Vagina (tissue), 2 donors: ENCODE data around the gene SPATS2. TPM values are rescaled to one million over a fixed set of nuclear protein-coding genes. Genes with fewer than 3 reads are reported as not detected.
"Not testable (repeated sequence)": the region's sequence is repeated elsewhere in the genome, so short reads cannot be mapped to it uniquely, and the experiment has no call there.

Experiments used
- DNase-seq, 2 donors: peaks; one replicate each; pipeline ENCODE4 v3.0.0-alpha.2; 2017; ENCODE audit errors: extremely low spot score in 2 of 2
- H3K27ac ChIP-seq: fragments of 200-600 bp; sonication (generic); one replicate; pipeline ENCODE4 v1.5.1; 2019
- H3K27me3 ChIP-seq: fragments of 200-600 bp; sonication (generic); one replicate; pipeline ENCODE4 v1.5.1; 2019
- H3K36me3 ChIP-seq, 2 donors: fragments of 200-600 bp; sonication (generic); one replicate each; pipeline ENCODE4 v1.5.1; 2017 to 2019
- H3K4me1 ChIP-seq: fragments of 200-600 bp; sonication (generic); one replicate; pipeline ENCODE4 v1.5.1; 2019
- H3K4me3 ChIP-seq, 2 donors: fragments of 200-600 bp; sonication (generic); 1 replicate in 1 of 2; 2 replicates in 1 of 2; pipeline ENCODE4 v1.5.1; 2016 to 2019
- H3K9me3 ChIP-seq: fragments of 200-600 bp; sonication (generic); one replicate; pipeline ENCODE4 v1.5.1; 2019
- POLR2A ChIP-seq, 2 donors: fragments of 450-650 bp; IDR thresholded peaks; one replicate each; pipeline ENCODE4 v1.6.1; 2017; ENCODE audit warnings: antibody characterized with exemption in 2 of 2, mild to moderate bottlenecking in 2 of 2, moderate library complexity in 2 of 2
- POLR2AphosphoS5 ChIP-seq, 2 donors: sonication (generic); formaldehyde crosslinking; IDR thresholded peaks; one replicate each; pipeline ENCODE4 v1.9.0; 2017; ENCODE audit warnings: antibody characterized with exemption in 2 of 2, mild to moderate bottlenecking in 2 of 2, low read depth in 1 of 2; ENCODE audit not compliant: insufficient read depth in 1 of 2
- intact Hi-C: fragments of 100-400 bp; cut with DNase I; formaldehyde crosslinking; loops from one replicate; pipeline ENCODE4 v1.15.1; 2023
- total RNA-seq: library from RNA; depleted of rRNA; stranded (reverse); fragments of >200 nt; gene quantifications from one replicate; pipeline ENCODE4 v1.2.3, GENCODE V29; 2016
- TF ChIP-seq, protein P1 (sequence below), 3 experiments: fragments of 450-650 bp in 2 of 3; fragments of 200-600 bp in 1 of 3; sonication (generic) in 1 of 3; IDR thresholded peaks; one replicate each; pipeline ENCODE4 v1.5.1; 2017 to 2019; ENCODE audit warnings: antibody characterized with exemption in 3 of 3, mild to moderate bottlenecking in 2 of 3, moderate library complexity in 2 of 3

The SPATS2 gene
- total RNA-seq, 1 donor from 2014 or later = 28.0 TPM

DNA sequence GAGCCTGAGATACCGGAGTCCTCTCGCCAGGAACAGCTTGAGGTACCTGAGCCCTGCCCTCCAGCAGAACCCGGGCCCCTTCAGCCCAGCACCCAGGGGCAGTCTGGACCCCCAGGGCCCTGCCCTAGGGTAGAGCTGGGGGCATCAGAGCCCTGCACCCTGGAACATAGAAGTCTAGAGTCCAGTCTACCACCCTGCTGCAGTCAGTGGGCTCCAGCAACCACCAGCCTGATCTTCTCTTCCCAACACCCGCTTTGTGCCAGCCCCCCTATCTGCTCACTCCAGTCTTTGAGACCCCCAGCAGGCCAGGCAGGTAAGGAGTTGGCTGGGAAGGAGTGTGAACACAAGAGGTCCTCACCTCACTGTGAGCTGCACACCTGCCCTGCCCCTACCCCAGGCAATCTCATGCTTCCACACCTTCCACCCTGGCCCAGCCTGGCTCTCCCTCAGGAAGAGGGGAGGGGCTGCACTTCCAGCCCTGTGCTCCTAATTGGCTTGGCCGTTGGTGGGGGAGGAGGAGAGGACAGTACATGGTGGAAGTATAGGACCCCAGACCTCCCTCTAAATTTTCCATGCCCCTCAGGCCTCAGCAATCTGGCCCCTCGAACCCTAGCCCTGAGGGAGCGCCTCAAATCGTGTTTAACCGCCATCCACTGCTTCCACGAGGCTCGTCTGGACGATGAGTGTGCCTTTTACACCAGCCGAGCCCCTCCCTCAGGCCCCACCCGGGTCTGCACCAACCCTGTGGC lies 36.5 kb upstream of the SPATS2 start:
- TF ChIP-seq POLR2AphosphoS5 (IDR thresholded peaks at IDR 0.05; ENCODE audit: insufficient read depth in 1 of 2, low read depth in 1 of 2) = no peak
- no peak for TF ChIP-seq POLR2A (IDR thresholded peaks at IDR 0.05)
- DNase-seq = no peak
- peaks cover 4% of the 10 kb centered on the region for H3K27me3 ChIP-seq
- no peaks in the 10 kb centered on the region for H3K9me3 ChIP-seq
- peaks cover 27% of the 10 kb centered on the region for H3K4me1 ChIP-seq
- no peak overlapping the region for H3K27ac ChIP-seq
- no peak overlapping the region for H3K4me3 ChIP-seq
- intact Hi-C loops = no loop called here
- no peaks in the 10 kb centered on the region for H3K36me3 ChIP-seq

DNA sequence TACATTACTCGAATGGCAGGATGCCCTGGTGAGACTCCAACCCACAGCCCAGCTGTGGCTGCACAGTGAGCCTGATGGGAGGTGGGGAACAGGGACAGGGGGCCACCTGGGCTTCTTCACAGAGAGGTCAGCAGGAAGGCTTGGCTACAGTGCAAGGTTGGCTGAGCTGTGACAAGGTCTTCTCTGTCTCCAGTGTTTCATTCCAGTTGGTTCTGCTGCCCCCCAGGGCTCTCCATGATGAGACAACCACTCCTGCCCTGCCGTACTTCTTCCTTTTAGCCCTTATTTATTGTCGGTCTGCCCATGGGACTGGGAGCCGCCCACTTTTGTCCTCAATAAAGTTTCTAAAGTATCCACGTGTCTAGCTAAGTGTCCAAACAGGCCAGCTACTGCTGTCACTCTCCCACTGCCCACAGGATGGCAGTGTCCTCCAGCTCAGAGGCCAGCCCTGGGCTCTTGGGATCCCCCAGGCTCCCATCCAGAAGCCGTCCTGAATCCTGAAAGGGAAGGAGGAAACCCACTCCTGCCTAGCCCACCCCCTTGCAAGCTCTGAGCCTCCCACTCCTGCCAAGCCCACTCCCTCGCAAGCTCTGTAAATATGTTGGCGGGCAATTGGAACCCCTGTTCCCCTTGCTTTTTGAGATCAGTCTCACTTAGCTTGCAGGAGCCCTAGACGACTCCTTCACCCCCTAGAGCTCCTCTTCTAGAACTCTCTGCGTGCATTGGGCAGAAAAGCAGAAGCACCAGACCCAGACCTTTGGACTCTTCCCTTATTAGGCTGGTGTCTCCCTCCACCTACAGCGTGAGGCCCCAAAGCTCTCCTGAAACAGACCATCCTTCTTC lies 35.7 kb upstream of the SPATS2 start:
- peaks cover 12% of the 10 kb centered on the region for H3K27me3 ChIP-seq
- peak; percentile 88 to 94 for DNase-seq
- intact Hi-C loops = no loop called here

DNA sequence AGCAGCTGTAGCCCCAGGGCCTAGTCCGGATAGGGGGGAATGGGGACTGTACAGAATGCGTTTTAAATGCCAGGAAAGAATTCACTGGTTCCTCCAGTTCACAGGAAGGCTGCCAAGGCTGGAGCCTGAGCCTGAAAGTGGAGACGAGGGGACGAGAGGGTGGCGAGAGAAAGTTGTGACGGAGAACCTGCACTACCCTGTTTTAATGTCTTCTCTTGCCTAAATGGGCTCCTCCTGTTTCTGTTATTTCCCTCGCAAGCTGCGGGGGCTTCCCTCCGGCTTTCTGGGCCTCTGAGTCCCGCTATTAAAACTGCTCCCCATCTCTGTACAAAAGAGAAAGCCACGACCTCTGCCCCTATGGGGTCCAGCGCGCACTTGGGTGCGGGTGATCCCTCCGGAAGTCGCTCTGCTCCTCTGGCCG lies 34.8 kb upstream of the SPATS2 start:
- intact Hi-C loops = no loop called here
- TF ChIP-seq, protein P1, sequence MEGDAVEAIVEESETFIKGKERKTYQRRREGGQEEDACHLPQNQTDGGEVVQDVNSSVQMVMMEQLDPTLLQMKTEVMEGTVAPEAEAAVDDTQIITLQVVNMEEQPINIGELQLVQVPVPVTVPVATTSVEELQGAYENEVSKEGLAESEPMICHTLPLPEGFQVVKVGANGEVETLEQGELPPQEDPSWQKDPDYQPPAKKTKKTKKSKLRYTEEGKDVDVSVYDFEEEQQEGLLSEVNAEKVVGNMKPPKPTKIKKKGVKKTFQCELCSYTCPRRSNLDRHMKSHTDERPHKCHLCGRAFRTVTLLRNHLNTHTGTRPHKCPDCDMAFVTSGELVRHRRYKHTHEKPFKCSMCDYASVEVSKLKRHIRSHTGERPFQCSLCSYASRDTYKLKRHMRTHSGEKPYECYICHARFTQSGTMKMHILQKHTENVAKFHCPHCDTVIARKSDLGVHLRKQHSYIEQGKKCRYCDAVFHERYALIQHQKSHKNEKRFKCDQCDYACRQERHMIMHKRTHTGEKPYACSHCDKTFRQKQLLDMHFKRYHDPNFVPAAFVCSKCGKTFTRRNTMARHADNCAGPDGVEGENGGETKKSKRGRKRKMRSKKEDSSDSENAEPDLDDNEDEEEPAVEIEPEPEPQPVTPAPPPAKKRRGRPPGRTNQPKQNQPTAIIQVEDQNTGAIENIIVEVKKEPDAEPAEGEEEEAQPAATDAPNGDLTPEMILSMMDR (IDR thresholded peaks at IDR 0.05) = no peak
- TF ChIP-seq POLR2AphosphoS5 (IDR thresholded peaks at IDR 0.05; ENCODE audit: insufficient read depth in 1 of 2, low read depth in 1 of 2) (no peak), POLR2A (IDR thresholded peaks at IDR 0.05) (no peak)
- DNase-seq = peak in 1 of 2 donors; percentile 79
- Histone ChIP-seq H3K4me3 (peak overlapping the region in 1 of 2 donors; percentile 24), H3K36me3 (no peaks in the 10 kb centered on the region), H3K9me3 (no peaks in the 10 kb centered on the region), H3K4me1 (peaks cover 41% of the 10 kb centered on the region), H3K27ac (peak overlapping the region; percentile 13), H3K27me3 (peaks cover 13% of the 10 kb centered on the region)

More for the DNA sequence above, 35.7 kb upstream of the SPATS2 start:
- TF ChIP-seq POLR2A (IDR thresholded peaks at IDR 0.05) = no peak
- peak; percentile 10 to 51 for TF ChIP-seq POLR2AphosphoS5 (IDR thresholded peaks at IDR 0.05; ENCODE audit: insufficient read depth in 1 of 2, low read depth in 1 of 2)
- TF ChIP-seq, protein P1 (IDR thresholded peaks at IDR 0.05) = peak; percentile 61 to 66 (median 62)
- H3K36me3 ChIP-seq = no peaks in the 10 kb centered on the region
- no peaks in the 10 kb centered on the region for H3K9me3 ChIP-seq
- H3K4me1 ChIP-seq = peaks cover 33% of the 10 kb centered on the region
- no peak overlapping the region for H3K27ac ChIP-seq
- H3K4me3 ChIP-seq = no peak overlapping the region

DNA sequence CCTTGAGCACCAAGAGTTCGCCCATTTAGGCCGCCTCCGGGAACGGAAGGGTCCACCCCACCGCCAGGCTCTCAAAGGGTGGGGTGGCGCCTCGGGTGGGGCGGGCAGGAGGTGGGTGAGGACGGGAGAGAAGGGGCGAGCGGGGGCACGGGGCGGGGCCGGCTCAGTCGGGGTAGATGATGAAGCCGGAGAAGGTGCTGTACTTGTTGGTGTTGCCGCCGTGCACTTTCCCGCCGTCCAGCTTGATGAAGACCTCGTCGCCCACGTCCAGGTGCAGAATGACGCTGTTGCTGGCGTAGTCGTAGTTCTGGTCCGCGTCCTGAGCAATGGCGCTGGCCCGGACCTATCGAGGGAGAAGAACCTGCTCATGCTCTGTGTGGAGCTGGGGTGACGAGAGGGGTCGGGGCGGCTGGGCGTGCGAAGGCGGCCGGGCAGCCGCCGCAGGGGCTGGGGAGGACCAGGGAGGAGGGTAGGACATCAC lies 34.3 kb upstream of the SPATS2 start:
- H3K9me3 ChIP-seq = no peaks in the 10 kb centered on the region
- peak in 1 of 2 donors; percentile 83 for DNase-seq
- intact Hi-C loops = no loop called here
- peak overlapping the region in 1 of 2 donors; percentile 24 for H3K4me3 ChIP-seq
- H3K27ac ChIP-seq = peak overlapping the region; percentile 13
- H3K4me1 ChIP-seq = peaks cover 42% of the 10 kb centered on the region
- peaks cover 13% of the 10 kb centered on the region for H3K27me3 ChIP-seq
- H3K36me3 ChIP-seq = no peaks in the 10 kb centered on the region
- TF ChIP-seq POLR2A (IDR thresholded peaks at IDR 0.05) = no peak
- no peak for TF ChIP-seq POLR2AphosphoS5 (IDR thresholded peaks at IDR 0.05; ENCODE audit: insufficient read depth in 1 of 2, low read depth in 1 of 2)
- TF ChIP-seq, protein P1 (IDR thresholded peaks at IDR 0.05) = no peak

DNA sequence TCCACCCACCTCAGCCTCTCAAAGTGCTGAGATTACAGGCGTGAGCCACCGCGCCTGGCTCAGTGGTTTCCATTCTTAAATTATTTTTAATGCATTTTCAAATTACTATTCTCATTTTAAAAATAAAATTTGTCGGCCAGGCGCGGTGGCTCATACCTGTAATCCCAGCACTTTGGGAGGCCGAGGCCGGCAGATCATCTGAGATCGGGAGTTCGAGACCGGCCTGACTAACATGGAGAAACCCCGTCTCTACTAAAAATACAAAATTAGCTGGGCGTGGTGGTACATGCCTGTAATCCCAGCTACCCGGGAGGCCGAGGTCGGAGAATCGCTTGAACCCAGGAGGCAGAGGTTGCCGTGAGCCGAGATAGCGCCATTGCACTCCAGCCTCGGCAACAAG lies 33.5 kb upstream of the SPATS2 start:
- peaks cover 42% of the 10 kb centered on the region for H3K4me1 ChIP-seq
- H3K36me3 ChIP-seq, H3K27ac ChIP-seq, intact Hi-C loops, DNase-seq, H3K9me3 ChIP-seq, H3K4me3 ChIP-seq: not testable (repeated sequence)
- H3K27me3 ChIP-seq = peaks cover 13% of the 10 kb centered on the region
